ENCODE data around the gene MGMT.

MGMT gene

DNA sequence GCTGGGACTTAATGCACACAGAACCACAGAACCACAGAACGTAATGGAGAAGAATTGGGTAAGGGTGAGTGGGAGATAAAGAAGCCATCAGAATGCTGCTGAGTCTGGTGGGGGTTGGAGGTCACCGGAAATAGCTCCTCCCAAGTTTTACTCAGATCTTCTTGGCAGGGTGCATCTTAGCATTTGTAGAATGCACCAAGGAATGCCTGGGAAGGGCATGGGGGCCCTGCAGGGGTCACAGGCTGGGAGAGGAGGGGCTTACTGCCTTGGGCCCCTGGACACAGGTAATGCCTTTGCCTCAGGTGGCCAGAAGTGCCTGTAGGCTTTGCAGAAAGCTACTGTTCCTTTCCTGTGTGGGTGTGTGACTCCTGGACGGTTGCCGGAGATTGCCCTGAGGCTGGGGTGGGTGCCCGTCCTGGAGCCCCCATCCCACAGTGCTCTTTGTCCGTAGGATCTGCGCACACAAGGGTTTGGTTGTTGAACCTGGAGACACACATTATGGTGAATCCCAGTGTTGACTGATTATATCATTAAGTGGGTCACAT, 55.1 kb downstream of the MGMT start:
- no peak for DNase-seq

DNA sequence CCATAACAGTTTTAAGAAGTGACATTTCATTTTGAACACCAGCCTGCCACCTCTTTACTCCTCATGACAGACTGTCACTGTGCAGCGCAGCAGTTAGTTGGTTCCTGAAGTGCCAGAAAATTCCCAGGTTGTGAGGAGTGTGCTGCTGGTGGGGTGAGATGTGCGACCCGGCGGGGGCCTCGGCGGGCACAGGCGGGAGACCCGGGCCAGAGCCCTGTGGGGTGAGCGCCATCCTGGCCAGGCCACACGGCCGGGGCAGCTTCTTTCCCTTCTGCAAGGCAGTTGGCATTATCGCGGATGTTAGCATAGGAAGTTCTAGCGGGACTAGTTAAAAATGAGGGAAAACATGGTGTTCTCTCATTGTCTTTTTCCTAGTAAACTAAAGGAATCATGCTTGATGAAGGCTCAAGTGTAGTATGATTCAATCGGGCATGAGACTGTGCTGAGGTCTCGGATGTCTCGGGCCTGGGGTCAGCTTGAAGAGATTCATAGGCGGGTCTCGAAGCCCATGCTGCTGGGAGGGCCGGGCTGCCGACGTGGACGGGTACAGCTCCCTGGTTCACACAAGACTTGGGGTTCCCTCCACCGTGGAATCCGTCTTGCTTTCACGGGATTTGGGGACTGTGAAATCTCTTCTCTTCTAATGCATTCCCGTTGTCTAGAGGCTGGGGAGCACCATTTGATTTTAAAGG, 56.1 kb downstream of the MGMT start:
- DNase-seq: no peak

DNA sequence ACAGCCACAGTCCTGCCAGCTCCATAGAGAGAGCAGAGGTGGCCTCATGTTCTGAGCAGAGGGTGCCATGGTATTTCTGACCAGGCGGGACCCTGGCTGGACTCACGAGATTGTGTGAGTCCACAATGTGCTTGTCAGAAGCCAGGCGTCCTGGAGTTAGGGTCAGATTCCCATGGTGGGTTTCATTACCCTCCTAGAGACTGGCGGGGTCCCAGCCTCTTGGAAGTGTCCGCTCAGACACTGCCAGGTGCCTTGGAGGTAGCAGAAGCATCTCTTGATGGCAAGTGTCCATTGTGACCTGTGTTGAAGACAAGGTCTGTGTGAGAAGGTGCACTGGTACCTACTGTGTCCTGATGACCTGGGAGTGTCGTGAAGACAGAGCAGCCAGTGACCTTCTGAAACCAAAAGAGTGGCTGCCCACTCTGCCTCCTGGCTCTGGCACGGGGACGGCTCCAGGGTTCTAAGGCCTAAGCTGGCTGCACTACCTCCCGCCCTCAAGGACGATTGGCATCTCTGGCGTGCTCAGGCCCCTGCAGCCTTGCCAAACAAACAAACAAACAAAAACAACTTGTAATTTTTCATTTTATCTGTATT, 56.8 kb downstream of the MGMT start:
- no peak for DNase-seq

DNA sequence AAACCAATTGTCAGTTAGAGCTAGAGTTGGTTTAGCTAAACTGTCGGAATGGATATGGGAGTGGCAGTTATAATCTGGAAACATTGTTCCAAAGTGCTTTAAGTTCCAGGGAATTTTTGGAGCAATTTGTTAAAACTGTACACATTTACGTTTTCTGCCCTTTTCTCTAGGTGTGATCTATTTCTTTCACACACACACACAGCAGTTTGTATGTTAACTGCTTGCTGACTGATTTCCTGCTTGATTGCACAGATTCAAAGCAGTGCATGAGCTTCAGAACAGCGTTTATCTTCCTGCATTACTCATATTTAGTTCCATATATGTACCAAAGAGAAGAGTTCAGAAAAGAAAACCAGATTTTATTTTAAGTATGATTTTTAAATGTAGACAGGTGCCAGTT, 57.9 kb downstream of the MGMT start:
- DNase-seq: no peak

DNA sequence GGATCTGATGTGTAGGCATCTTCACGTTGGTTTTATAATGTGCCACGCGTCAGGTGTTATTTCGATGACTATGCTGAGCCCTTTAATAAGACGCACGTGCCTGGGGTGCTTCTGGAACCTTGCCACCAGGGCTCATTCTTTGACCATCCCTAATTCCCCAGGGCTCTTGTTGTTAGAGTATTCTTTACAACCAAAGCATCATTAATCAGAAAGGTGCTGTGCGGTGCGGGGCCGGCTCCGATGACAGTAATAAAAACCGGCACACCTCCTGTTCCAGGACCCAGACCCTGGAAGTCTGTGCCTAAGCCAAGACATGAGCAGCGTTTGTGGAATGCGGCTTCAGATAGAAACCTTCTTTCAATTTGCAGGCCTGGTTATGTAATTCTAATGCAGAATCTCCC, 58.4 kb downstream of the MGMT start:
- no peak for DNase-seq

DNA sequence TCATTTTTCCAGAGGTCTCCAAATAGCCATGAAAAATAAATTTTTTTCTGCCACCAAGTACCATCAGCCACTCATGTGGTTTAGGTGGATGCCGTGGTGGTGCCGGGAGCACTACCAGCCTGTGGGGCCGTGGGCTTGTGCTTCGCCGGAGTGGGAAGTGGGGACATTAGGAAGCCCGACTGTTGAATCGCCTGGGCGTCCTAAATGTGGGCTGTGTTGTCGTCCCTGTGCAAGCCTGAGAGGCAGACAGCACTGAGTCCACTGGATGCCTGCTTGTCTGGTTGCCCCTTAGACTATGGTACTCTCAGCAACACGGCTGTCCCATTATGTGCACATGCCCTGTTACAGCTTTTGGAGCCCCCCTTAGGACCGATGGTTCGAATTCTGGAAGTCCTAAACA, 59.9 kb downstream of the MGMT start:
- DNase-seq: no peak

DNA sequence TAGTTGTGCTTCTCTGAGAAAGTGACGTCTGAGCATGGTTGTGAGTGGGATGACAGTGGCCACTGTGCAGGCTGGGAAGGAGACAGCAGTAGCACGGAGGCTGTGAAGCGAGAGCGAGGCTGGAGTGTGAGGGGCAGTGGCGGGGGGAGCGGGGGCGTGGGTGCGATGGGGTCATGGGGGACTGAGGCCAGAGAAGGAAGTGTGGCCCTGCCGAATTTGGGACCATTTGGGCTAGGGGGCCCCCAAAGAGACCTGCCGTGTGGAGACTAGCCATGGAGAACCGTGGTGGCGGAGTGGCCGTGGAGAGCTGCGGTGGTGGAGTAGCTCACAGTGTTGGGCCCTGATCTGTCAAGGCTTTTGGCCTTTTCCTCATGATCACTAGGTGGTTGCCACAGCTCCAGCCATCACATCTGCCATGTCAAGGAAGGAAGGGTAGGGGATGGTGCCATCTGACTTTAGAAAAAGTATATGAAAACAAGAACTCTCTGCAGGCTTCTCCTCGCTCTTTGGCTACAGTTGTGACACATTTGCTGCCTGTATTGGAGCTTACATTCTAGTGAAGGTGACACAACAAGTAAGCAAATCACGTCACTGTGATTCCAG, 61.4 kb downstream of the MGMT start:
- DNase-seq: no peak

DNA sequence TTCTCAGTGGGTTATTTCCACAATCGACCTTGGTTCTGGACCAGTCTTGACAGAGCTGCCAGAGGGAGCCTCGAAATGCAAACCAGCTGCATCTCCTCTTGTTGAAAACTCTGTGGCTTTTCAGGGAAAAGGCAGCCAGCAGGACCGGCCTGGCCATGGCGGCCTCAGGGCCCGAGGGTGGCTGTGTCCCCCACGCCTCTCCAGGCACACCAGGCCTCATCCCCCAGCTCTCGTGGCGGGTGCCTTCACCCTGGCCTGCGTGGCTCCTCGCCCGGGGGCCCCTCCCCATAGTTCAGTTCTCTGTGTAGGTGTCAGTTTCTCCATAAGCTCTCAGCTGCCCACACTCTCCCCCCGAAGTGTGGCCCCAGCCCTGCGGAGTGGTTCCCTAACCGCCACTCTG, 63.5 kb downstream of the MGMT start:
- no peak for DNase-seq

DNA sequence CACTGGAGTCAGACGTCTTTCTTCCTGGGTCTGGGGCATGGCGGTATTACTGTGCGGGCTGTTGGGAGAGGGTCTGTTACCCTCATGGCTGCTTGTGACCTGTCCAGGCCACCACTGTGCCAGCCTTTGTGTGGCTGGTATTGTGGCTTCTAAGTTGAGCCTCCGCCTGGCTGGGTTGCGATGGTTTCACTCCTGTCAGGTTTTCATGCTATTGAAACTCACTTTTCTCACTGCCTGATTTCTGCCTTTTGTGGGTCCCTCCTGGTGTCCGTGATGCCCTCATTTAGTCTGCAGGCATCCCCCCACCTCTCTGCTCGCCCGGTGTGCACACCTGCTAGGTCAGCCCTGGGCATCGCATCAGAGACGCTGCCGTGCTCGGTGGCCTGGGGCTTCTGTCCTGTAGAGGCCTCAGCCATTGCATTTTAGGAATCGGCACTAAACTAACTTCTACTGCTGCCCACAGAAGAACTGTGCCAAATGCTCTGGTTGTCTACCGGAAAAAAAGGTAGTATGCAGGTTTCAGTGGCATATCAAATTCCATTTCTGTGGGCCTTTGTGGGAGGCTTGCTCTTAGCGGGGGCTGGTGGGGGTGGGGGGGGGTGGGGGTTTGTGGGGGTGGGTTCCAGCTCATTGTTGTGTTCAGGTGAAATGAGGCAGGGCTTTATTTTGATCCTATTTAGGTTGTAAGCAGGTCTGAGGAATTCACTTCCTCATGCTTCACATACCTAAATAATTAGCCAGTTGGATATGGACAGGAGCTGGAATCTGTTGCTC, 64.3 kb downstream of the MGMT start:
- no peak for DNase-seq

DNA sequence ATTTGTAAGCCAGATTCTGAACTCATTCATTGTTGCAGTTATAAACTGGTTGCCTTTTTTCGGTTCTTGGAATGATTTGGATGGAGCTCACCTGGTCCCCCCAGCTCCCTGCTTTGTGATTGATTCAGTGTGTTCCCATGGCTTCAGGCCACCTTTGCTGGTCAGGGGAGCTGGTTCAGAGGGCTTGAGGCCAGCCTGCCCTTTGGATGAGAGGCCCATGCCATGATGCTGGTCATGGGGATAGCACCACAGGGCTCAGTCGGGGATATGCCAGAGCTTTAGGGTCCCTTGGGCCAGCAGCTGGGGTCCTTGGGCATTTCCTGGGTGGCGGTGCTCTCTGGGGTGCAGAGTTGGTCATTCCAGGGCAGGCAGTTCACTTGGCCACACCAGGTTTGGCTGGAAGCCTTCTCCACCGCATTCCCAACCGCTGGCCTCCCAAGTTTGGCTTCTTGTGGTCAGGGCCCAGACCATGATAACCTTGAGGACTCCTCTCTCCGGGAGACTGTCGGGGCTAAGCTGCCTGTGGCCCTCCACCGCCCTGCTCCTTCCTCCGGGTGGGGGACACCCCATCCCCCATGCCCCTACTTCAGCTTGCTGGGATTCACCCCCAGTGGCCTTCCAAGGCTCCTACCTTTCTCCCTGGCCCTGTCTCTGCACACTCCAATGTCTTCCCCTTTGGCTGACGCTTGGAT, 65.1 kb downstream of the MGMT start:
- DNase-seq: no peak

DNA sequence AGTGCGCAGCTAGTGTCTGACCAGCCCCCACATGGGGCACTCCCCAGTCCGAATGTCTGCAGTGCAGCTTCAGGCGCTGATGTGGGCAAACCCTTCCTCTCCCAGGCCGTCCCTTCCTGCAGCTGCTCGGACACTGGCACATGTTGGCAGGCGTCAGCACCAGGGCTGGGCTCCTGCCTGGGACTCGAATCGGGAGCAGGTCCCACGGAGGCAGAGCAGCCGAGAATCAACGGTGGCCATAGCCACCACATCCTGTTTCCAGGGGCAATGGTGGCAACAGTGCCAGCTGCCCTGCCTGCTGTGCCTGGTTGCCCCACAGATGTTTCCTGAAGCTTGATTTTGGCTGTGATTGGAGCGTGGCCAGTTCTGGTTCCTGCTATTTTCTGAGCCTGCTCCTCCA, 65.8 kb downstream of the MGMT start:
- DNase-seq: no peak

DNA sequence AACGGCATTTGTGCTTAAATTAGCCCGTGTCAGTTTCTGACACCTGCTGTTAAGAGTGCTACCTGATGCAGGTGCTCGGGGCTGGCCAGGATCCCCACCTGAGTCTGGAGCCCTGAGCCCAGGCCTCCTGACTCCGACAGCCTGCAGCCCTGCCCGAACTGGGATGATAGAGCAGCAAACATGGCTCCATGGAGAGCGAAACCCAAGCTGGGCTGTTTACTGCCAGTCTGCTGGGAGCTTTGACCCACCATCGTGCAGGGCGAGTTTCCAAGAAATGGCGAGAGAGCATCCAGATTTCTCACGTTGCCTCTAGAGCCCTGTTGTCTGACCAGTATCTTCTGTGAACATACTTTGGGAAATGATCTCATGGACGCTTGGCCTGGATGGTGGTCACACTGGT, 66.2 kb downstream of the MGMT start:
- DNase-seq: no peak

DNA sequence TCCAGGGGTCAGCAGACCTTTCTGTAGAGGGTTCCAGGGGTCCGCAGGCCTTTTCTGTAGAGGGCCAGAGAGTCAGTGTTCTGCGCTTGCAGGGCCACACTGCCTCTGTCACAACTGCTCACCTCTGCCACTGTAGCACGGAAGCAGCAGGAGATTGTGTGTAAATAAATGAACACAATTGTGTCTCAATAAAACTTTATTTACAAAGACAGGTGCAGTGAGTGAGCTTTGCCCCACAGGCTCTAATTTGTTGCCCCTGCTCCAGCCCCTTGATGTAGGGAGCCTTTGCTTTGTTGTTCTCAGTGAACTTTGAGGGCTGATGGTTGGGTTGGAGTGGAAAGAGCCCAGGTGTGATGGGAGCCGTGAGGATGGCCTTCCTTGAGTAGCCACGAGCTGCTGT, 67.8 kb downstream of the MGMT start:
- DNase-seq: no peak

DNA sequence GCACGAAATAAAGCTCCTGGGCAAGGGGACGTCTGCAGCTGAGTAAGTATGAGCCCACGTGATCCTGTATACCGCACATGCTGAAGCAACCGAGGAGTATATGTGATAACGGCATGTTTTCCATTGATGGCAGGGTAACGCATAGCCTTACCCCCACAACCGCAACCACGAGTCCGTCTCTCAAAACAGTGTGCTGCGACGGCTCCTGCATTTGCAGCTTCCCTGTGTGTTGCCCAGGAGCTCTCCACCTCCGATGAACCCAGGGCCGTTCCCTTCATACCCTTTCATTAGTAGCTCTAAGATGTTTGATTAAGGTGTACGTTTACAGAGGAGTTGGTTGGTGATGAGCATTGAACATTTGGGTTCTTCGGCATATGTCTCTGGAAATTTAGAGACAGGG, 69.3 kb downstream of the MGMT start:
- DNase-seq: no peak

DNA sequence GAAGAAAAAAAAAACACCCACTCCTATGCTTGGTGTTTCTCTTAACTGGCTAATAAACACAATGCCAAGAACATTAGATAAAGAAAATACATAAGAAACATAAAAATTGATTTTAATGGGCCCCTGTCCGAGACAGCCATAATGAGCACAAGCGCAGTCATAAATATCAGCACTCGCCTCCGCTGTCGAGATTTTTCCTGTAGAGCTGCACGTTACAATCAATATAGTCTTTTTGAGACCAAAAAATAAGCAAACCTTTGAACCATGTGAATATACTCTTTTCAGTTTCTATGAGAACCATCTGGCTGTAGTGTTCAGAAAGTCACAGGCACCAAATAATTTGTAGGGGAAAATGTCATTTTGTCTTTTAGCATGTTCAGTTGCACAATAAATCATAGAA, 70.1 kb downstream of the MGMT start:
- no peak for DNase-seq

DNA sequence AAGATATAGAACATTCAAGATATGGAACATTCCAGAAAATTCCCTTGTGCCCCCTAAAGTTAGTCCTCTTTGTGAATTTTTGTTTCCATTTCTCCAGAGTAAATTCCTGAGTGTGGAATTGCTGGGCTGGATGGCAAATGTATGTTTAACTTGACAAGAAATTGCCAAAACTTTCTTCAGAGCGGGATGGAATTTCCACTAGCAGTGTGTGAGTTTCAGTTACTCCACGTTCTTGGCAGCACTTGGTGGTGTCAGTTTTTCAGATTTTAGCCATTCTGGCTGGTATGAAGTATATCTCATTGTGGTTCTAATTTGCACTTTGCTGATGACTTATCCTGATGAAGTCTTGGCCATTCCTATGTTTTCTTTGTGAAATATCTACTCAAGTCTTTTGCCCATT, 71.2 kb downstream of the MGMT start:
- no peak for DNase-seq

DNA sequence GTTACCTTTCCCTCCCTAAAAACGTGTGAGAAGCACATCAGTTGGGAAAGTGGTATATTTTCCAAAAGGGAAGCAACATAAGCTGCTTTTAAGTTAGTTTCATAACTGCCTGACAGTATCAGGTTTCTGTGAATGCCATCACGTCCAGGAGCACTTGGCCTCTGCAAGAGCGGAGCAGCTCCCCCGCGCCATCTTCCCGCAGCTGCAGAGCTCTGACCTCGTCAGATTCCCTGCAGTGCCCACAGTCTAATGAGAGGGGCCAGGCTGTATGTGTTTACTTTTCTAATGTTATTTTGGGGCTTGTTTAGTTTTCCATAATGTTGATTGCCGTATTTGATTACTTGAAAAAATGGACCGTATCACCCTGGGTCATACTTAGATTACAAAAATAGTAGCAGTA, 74.2 kb downstream of the MGMT start:
- DNase-seq: no peak

DNA sequence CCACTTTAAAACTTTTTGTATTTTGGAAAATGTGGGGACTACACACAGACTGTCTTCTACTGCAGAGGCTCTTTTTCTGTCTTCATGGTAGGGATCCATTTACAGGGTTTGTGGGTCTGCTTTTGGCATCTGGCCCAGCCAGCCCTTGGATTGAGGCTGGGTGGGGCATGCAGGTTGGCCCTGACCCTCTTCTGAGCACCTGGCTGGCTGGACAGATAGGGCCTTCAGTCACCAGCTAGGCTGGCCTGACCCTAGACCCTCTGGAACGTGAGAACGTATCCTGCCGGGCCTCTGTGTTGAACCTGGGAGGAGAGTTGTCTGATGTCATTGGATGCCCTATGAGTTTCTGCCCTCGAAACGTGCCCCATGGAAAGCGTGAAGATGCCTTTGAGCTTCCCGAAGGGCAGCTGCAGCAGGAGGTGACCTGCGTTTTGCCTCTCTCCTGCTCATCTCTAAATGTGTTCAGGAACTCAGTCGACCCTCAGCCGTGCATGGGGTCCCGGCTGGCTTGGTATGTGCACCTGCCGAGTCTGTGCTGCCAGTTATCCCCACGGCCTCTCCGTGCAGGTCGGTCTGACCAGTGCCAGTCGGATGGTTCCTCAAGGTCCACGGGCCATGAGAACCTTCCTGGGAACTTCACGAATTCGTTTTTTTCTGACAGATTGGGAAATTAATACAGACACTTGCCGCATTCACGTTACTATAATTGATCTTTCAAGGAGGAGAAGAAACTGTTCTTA, 74.9 kb downstream of the MGMT start:
- DNase-seq: no peak

DNA sequence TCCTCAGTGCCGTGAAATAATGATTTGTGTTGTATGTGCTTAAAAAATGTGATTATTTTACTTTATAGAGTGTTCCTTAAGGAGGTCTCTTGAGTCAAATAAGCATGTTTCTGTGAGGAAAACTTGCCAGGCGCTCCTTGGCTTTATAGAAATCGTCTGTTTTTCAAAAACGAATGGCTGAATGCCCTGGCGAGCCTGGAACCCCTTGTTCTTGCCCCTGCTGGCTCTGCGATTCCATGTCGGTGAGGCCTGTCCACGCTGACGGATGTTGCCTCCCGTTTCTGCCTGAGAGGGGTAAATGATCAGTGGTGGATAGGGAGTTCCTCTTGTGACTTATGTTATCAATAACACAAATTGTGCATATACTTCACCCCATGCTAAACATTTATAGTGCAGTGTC, 75.5 kb downstream of the MGMT start:
- DNase-seq: no peak

DNA sequence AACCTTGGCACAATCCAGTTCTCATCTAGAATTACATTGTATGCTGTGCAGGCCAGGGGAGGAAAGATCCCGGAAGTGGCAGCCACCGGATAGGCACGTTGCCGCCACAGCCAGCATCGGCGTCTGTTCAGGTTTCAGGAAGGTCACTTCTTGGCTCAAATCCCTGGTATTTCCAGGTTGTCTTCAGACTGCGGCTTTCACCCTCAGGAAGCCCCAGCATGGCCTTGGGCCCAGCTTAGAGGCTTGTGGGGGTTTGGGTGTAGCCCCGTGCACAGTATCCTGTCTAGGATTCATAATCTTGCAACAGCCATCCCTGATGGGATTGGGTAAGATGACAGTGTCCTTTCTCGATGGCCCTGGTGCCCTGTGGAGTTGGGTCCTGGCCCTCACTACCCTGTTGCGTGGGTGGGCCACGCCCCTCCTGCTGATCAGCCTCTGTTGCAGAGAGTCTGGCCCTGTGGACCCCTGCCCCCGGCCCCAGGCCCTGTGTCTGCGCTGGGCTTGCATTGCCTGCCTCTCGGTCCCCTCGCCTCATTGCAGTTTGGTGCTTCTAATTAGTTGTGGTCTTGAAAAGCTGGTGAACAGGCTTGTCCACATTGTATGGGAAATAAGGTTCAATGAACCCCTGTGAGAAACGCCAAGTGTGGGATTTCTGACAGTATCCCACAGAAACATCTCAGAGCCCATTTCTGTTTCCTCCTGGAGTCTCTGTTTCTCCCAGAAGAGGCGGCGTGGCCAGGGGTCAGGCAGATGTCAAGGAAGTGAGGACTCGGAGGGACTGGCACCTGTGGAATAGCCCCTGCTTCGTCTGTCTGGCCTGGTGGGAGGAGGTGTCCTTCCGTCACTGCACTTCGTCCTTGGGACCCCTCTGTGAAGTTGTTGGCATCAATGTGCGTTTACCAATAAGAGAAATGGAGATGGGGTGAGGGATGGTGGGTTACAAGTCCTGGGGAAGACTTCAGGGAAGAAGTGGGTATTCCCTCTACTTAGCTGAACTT, 77.5 kb downstream of the MGMT start:
- DNase-seq: no peak

DNA sequence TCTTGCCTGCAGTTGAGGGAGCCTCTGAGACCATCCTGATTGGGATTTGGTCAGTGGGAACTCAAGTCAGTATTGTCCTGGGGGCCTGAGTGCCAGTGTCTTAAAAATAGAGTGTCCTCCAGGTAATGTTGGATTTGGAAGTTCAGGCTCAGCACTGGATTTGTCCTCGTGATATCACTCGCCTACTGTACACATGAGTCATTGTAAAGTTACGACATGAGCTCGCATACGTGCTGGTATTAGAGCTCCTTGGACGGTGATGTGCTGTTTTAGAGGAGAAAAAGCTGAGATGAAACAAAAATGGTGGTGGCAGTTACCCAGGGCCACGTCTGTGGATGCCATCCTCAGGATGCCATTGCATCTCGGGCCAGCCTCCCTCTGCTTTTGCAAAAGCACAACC, 78.2 kb downstream of the MGMT start:
- no peak for DNase-seq

Measured in NCI-H82 (cell line).